Thoracic aorta (tissue), 2 donors: Measurements from ENCODE around the gene TMEM244. TPM values are rescaled to one million over a fixed set of nuclear protein-coding genes. Genes with fewer than 3 reads are reported as not detected.
"Not testable (repeated sequence)": the region's sequence is repeated elsewhere in the genome, so short reads cannot be mapped to it uniquely, and the experiment has no call there.

Experiments used
- ATAC-seq: fragments of 150-250 bp; one replicate; pipeline ENCODE4 v1.8.0; 2017; ENCODE audit warnings: low read depth; ENCODE audit not compliant: insufficient number of reproducible peaks, low FRiP score
- DNase-seq: peaks from one replicate; pipeline ENCODE4 v3.0.0-alpha.2; 2020; ENCODE audit warnings: low spot score
- H3K27ac ChIP-seq, 2 donors: fragments of 200-600 bp; sonication (generic); 1 replicate in 1 of 2; 2 replicates in 1 of 2; pipeline ENCODE4 v1.5.1; 2016; ENCODE audit warnings: mild to moderate bottlenecking in 2 of 2, moderate library complexity in 2 of 2
- H3K27me3 ChIP-seq: fragments of 200-600 bp; sonication (generic); replicated peaks from 2 replicates; pipeline ENCODE4 v1.6.0; 2016; ENCODE audit warnings: mild to moderate bottlenecking; ENCODE audit not compliant: insufficient read depth
- H3K36me3 ChIP-seq: fragments of 200-600 bp; sonication (generic); one replicate; pipeline ENCODE4 v1.5.1; 2016
- H3K4me1 ChIP-seq, 2 donors: fragments of 200-600 bp; sonication (generic); 1 replicate in 1 of 2; 2 replicates in 1 of 2; pipeline versions ENCODE4 v1.5.1 to v1.6.0; 2016; ENCODE audit warnings: low read depth in 2 of 2, mild to moderate bottlenecking in 1 of 2; ENCODE audit not compliant: control insufficient read depth in 1 of 2
- H3K4me3 ChIP-seq: fragments of 200-600 bp; sonication (generic); 2 replicates; pipeline ENCODE4 v1.5.1; 2016; ENCODE audit warnings: mild to moderate bottlenecking
- H3K9me3 ChIP-seq: fragments of 200-600 bp; sonication (generic); 2 replicates; pipeline ENCODE4 v1.5.1; 2016
- CTCF ChIP-seq: fragments of 200-600 bp; sonication (generic); IDR thresholded peaks from one replicate; pipeline ENCODE4 v1.5.1; 2019; ENCODE audit warnings: antibody characterized with exemption
- total RNA-seq, 2 donors: library from RNA; depleted of rRNA; stranded (reverse); fragments of >200 nt; gene quantifications; one replicate each; pipeline versions ENCODE4 v1.1.0 to v1.2.3, GENCODE V29; 2016

The TMEM244 gene
- total RNA-seq, 2 donors from 2014 or later = not detected

DNA sequence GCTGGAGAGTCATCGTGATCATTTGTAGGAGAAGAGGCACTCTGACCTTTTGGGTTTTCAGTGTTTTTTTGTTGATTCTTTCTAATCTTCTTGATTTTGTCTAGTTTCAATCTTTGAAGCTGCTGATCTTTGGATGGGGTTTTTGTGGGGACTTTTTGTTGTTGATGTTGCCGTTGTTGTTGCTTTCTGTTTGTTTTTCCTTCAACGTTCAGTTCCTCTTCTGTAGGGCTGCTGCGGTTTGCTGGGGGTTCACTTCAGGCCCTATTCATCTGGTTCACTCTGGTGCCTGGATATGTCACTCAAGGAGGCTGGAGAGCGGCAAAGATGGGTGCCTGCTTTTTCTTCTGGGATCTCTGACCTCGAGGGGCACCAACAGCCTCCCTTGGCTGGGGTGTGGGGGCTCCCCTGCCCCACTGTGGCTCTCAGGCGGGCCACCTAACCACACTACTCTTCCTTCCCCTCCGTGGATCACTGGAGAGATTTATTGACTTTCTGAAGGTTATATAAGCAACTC lies 21.5 kb upstream of the TMEM244 start:
- no peak for TF ChIP-seq CTCF
- Histone ChIP-seq H3K4me3 (no peak overlapping the region), H3K9me3 (no peaks in the 10 kb centered on the region), H3K27ac (no peak overlapping the region), H3K4me1 (no peaks in the 10 kb centered on the region), H3K36me3 (no peaks in the 10 kb centered on the region), H3K27me3 (no peaks in the 10 kb centered on the region)
- DNase-seq (no peak), ATAC-seq (no peak)

GRCh38 chr6:129877894-129878293 lies 16.8 kb upstream of the TMEM244 start:
- H3K27ac ChIP-seq, DNase-seq, H3K4me3 ChIP-seq, H3K4me1 ChIP-seq, H3K36me3 ChIP-seq, ATAC-seq, H3K9me3 ChIP-seq, H3K27me3 ChIP-seq: not testable (repeated sequence)

GRCh38 chr6:129875610-129876520 lies 14.8 kb upstream of the TMEM244 start:
- ATAC-seq (no peak), DNase-seq (no peak)
- Histone ChIP-seq H3K4me1 (no peaks in the 10 kb centered on the region), H3K4me3 (no peak overlapping the region), H3K9me3 (no peaks in the 10 kb centered on the region), H3K27ac (no peak overlapping the region), H3K36me3 (no peaks in the 10 kb centered on the region), H3K27me3 (no peaks in the 10 kb centered on the region)
- TF ChIP-seq CTCF = no peak

DNA sequence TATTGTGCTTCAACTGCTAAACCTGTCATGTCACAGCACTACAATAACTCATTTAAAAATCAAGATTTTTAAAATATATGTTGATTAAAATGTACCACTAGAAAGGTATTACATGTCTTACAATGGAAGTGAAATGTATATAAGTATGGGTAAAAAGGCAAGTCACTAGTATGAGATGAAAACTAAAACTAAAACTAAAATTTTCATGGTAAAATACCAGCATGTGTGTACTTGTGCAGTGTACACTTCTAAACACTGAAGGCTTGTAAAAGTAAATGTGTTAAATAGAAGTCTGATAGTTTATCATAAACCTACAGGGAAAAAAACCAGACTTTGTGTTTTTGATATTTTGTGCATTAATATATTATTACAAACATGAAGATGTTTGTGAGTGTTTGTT lies 13.7 kb upstream of the TMEM244 start:
- H3K27ac ChIP-seq = no peak overlapping the region
- H3K4me1 ChIP-seq = no peaks in the 10 kb centered on the region
- ATAC-seq (no peak), DNase-seq (no peak)
- H3K27me3 ChIP-seq = no peaks in the 10 kb centered on the region
- TF ChIP-seq CTCF = no peak
- no peak overlapping the region for H3K4me3 ChIP-seq
- no peaks in the 10 kb centered on the region for H3K36me3 ChIP-seq
- no peaks in the 10 kb centered on the region for H3K9me3 ChIP-seq

GRCh38 chr6:129872586-129872985 lies 11.5 kb upstream of the TMEM244 start:
- DNase-seq (no peak), ATAC-seq (no peak)
- Histone ChIP-seq H3K9me3 (no peaks in the 10 kb centered on the region), H3K36me3 (no peaks in the 10 kb centered on the region), H3K4me3 (no peak overlapping the region), H3K27ac (no peak overlapping the region), H3K4me1 (no peaks in the 10 kb centered on the region), H3K27me3 (no peaks in the 10 kb centered on the region)
- no peak for TF ChIP-seq CTCF
